DND-41 (cell line): Measurements from ENCODE around the gene TAS1R2.

Experiments used
- EZH2 ChIP-seq: IDR thresholded peaks from 3 replicates; pipeline ENCODE4 v1.6.1; 2012; ENCODE audit warnings: borderline replicate concordance, low read depth, mild to moderate bottlenecking, moderate library complexity, low read length, inconsistent platforms; ENCODE audit not compliant: severe bottlenecking
- TF ChIP-seq, protein P1 (sequence below): IDR thresholded peaks from 2 replicates; pipeline ENCODE4 v1.5.1; 2012; ENCODE audit warnings: borderline replicate concordance, low read length, moderate library complexity, mild to moderate bottlenecking; ENCODE audit not compliant: poor library complexity, severe bottlenecking; ENCODE audit errors: extremely low read depth

DNA sequence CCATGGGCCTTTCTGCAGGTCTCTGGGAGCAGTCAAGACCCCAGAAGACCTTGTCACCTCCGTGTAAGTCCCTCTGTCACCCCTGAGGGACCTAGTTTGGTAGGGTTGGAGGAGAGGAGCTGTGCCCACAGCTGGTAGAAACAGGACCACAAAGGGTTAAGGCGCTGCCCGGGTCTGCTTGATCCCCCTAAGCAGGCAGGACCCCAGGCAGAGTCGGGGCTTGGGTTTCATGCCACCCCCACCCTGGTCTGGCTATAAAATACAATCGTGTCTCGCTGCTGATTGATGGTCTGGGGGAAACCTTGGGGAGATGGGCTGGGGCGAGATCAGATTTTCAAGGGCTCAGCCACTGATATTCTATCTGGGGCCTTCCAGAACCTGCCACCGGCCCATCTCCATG is 50.9 kb downstream of the TAS1R2 start:
- TF ChIP-seq, protein P1, sequence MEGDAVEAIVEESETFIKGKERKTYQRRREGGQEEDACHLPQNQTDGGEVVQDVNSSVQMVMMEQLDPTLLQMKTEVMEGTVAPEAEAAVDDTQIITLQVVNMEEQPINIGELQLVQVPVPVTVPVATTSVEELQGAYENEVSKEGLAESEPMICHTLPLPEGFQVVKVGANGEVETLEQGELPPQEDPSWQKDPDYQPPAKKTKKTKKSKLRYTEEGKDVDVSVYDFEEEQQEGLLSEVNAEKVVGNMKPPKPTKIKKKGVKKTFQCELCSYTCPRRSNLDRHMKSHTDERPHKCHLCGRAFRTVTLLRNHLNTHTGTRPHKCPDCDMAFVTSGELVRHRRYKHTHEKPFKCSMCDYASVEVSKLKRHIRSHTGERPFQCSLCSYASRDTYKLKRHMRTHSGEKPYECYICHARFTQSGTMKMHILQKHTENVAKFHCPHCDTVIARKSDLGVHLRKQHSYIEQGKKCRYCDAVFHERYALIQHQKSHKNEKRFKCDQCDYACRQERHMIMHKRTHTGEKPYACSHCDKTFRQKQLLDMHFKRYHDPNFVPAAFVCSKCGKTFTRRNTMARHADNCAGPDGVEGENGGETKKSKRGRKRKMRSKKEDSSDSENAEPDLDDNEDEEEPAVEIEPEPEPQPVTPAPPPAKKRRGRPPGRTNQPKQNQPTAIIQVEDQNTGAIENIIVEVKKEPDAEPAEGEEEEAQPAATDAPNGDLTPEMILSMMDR, result no peak
- no peak for TF ChIP-seq EZH2
